Karpas-422 (cell line): ENCODE data around the gene RUNX1. TPM values are rescaled to one million over a fixed set of nuclear protein-coding genes. Genes with fewer than 3 reads are reported as not detected.

Experiments used
- DNase-seq: peaks from one replicate; pipeline ENCODE4 v3.0.0-alpha.2; 2015
- H2AFZ ChIP-seq: fragments of 200-600 bp; sonication (generic); 2 replicates; pipeline ENCODE4 v1.6.1; 2014; ENCODE audit warnings: antibody characterized with exemption, low read length, mixed read lengths
- H3K27ac ChIP-seq: fragments of 200-600 bp; sonication (generic); 2 replicates; pipeline ENCODE4 v1.5.1; 2014; ENCODE audit warnings: mild to moderate bottlenecking, low read length, moderate library complexity
- H3K27me3 ChIP-seq: fragments of 200-600 bp; sonication (generic); 2 replicates; pipeline ENCODE4 v1.6.1; 2014; ENCODE audit warnings: low read length, mixed read lengths
- H3K36me3 ChIP-seq: fragments of 200-600 bp; sonication (generic); 2 replicates; pipeline ENCODE4 v1.6.1; 2014; ENCODE audit warnings: low read length, mixed read lengths; ENCODE audit not compliant: insufficient read depth
- H3K4me1 ChIP-seq: fragments of 200-600 bp; sonication (generic); 2 replicates; pipeline ENCODE4 v1.6.1; 2014; ENCODE audit warnings: mild to moderate bottlenecking, low read length, mixed read lengths
- H3K4me2 ChIP-seq: fragments of 200-600 bp; sonication (generic); 2 replicates; pipeline ENCODE4 v1.6.1; 2014; ENCODE audit warnings: low read length, low read depth, mild to moderate bottlenecking; ENCODE audit not compliant: poor library complexity, severe bottlenecking
- H3K4me3 ChIP-seq: fragments of 200-600 bp; sonication (generic); 2 replicates; pipeline ENCODE4 v1.5.1; 2014; ENCODE audit warnings: mild to moderate bottlenecking, antibody characterized with exemption, low read length, mixed read lengths
- H3K79me2 ChIP-seq: fragments of 200-600 bp; sonication (generic); 2 replicates; pipeline ENCODE4 v1.6.1; 2014; ENCODE audit warnings: mild to moderate bottlenecking, low read length, mixed read lengths
- H3K9ac ChIP-seq: fragments of 200-600 bp; sonication (generic); 2 replicates; pipeline ENCODE4 v1.6.0; 2014; ENCODE audit warnings: low read length
- H3K9me2 ChIP-seq: fragments of 200-600 bp; sonication (generic), shearing (Covaris generic); replicated peaks from 2 replicates; pipeline ENCODE4 v1.6.0; 2014; ENCODE audit warnings: mild to moderate bottlenecking, low read length, moderate library complexity; ENCODE audit not compliant: insufficient read depth
- H3K9me3 ChIP-seq: fragments of 300-700, 200-600 bp; sonication (generic); 2 replicates; pipeline ENCODE4 v1.6.1; 2014; ENCODE audit warnings: low read length, mixed read lengths
- H4K20me1 ChIP-seq: fragments of 200-600 bp; sonication (generic); 2 replicates; pipeline ENCODE4 v1.6.1; 2014; ENCODE audit warnings: mild to moderate bottlenecking, antibody characterized with exemption, low read length, low read depth; ENCODE audit not compliant: insufficient read depth
- total RNA-seq: library from RNA; depleted of rRNA; stranded (reverse); fragments of >200 nt; shearing (Covaris generic); gene quantifications from 2 replicates; pipeline ENCODE4 v1.2.3, GENCODE V29; 2014; ENCODE audit warnings: low replicate concordance

RUNX1 gene
- total RNA-seq, 1 experiment from 2014 or later: 20.5 TPM

DNA sequence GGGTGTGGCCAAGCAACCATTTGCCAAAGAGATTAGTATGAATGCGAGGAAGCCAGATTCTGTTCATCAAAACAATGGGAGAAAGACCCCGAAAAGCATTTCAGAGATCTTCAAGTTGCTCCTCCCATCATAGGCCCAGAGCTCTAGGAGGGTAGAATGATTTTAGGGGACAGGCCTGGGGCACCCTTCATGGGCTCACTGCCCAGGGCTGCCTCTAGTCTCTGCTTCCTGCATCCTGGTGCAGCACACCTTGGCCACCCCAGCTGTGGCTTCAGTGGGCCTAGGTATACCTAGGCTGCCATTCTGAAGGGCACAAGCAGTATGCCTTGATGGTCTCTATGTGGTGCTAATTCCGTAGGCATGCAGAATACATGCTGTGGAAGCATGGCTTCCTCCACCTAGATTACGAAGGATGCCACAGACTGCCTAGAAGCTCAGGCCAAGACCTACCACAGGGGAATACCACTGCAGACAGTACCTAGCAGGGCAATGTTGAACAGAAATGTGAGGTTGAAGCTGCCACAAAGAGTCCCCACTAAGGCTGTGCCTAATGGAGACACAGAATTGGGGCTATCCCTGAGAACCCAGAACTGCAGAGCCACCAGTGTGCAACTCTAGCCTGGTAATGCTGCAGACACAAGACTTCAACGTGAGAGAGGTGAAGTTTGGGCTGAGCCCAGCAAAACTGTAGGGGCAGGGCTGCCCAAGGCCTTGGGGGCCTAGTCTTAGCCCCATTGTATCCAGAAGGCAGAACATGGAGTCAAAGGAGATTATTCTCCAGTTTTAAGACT is 221.5 kb downstream of the RUNX1 start:
- Histone ChIP-seq H3K9me3 (no peaks in the 10 kb centered on the region), H3K4me2 (no peak overlapping the region), H3K9ac (no peak overlapping the region), H3K27ac (no peak overlapping the region), H3K4me1 (no peaks in the 10 kb centered on the region), H3K27me3 (no peaks in the 10 kb centered on the region), H3K79me2 (no peaks in the 10 kb centered on the region), H4K20me1 (no peaks in the 10 kb centered on the region), H3K9me2 (no peaks in the 10 kb centered on the region), H2AFZ (no peak overlapping the region), H3K36me3 (no peaks in the 10 kb centered on the region; the same call in 1 of the 2 replicates), H3K4me3 (no peak overlapping the region)
- no peak for DNase-seq

DNA sequence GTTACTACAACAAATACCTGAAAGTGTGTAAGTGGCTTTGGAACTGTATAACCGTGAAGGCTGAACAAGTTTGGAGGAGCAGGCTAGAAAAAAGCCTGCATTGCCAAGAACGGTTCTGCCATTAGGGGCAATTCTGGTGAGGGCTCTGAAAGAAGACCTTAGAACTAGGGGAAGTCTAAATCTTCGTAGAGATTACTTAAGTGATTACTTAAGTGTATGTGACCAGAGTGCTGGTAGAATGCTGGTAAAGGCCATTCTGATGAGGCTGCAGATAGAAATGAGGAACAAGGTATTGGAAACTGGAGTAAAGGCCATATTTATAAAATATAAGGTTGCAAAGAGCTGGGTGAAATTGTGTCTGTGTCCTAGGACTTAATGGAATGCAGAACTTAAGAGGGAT is 222.3 kb downstream of the RUNX1 start:
- H3K9ac ChIP-seq: no peak overlapping the region
- no peaks in the 10 kb centered on the region for H3K79me2 ChIP-seq
- no peaks in the 10 kb centered on the region for H3K9me3 ChIP-seq
- H3K36me3 ChIP-seq: no peaks in the 10 kb centered on the region; the same call in 1 of the 2 replicates
- H2AFZ ChIP-seq: no peak overlapping the region
- no peak overlapping the region for H3K4me3 ChIP-seq
- H3K9me2 ChIP-seq: no peaks in the 10 kb centered on the region
- H3K27me3 ChIP-seq: no peaks in the 10 kb centered on the region
- H3K4me2 ChIP-seq: no peak overlapping the region
- no peak overlapping the region for H3K27ac ChIP-seq
- no peak for DNase-seq
- no peaks in the 10 kb centered on the region for H4K20me1 ChIP-seq
- H3K4me1 ChIP-seq: no peaks in the 10 kb centered on the region

DNA sequence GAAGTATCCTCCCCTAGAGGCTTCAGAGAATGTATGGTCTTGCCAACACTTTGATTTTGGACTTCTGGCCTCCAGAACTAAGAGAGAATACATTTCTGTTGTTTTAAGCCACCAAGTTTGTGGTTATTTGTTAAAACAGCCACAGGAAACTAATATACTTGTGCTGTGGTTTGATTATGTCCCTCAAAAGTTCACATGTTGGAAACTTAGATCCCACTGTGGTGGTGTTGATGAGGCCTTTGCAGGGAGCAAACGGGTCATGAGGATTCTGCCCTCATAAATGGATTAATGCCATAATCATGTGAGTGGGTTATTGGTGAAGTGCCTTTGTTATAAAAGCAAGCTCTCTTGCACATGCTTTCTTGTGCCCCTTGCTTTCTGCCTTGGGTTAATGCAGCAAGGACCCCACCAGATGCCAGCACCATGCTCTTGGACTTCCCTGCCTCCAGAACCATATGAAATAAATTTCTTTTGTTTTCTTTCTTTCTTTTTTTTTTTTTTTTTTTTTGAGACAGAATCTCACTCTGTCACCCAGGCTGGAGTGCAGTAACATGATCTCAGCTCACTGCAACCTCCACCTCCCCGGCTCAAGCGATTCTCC is 223.1 kb downstream of the RUNX1 start:
- no peak overlapping the region for H3K4me2 ChIP-seq
- no peaks in the 10 kb centered on the region for H3K27me3 ChIP-seq
- H3K9me2 ChIP-seq: no peaks in the 10 kb centered on the region
- H3K9ac ChIP-seq: no peak overlapping the region
- H3K4me1 ChIP-seq: no peaks in the 10 kb centered on the region
- H3K9me3 ChIP-seq: no peaks in the 10 kb centered on the region
- no peak for DNase-seq
- no peak overlapping the region for H2AFZ ChIP-seq
- H4K20me1 ChIP-seq: no peaks in the 10 kb centered on the region
- H3K4me3 ChIP-seq: no peak overlapping the region
- no peaks in the 10 kb centered on the region for H3K79me2 ChIP-seq
- no peak overlapping the region for H3K27ac ChIP-seq
- no peaks in the 10 kb centered on the region; the same call in 1 of the 2 replicates for H3K36me3 ChIP-seq

DNA sequence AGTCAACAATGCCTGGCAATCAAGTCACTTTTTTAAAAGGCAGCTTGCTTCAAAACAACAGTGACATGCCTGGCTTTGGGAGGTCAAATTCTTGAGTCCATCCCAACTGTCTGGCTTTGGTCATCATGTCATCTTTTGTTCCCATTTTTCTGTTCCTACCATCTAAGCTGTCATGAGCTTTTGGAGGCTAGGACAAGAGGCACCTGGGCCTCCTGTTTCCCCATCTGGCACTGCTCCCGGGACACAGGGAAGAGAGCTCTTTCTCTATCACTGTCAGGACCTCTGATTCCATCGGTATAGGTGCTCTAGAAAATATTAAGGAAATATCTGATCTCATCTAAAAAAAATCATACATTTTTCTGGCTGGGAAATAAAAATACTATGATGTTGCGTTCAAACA is 224.0 kb downstream of the RUNX1 start:
- DNase-seq: no peak
- Histone ChIP-seq H3K79me2 (no peaks in the 10 kb centered on the region), H3K4me1 (no peaks in the 10 kb centered on the region), H3K4me3 (no peak overlapping the region), H3K27me3 (no peaks in the 10 kb centered on the region), H3K9me3 (no peaks in the 10 kb centered on the region), H3K4me2 (no peak overlapping the region), H3K9ac (no peak overlapping the region), H4K20me1 (no peaks in the 10 kb centered on the region), H3K27ac (no peak overlapping the region), H3K9me2 (no peaks in the 10 kb centered on the region), H3K36me3 (no peaks in the 10 kb centered on the region; the same call in 1 of the 2 replicates), H2AFZ (no peak overlapping the region)

DNA sequence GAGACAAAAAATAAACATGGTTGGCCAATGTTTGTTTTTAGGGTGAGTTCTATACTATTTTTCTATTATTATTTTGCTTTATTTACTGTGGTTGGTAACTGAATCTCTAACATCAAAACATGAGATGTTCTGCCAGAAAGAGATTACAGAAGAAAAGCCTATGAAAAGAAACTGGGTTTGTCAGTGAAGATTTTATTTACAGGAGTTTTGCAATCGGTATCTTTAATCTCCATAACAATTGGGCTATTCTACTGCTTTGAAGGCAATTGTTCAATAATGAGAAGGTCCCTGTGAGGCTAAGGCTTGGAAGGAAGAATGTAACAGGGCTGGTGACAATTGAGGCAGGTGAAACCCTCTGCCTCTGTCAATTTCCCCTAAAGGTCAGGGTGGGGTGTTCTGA is 224.8 kb downstream of the RUNX1 start:
- no peaks in the 10 kb centered on the region for H3K9me2 ChIP-seq
- no peak overlapping the region for H3K4me3 ChIP-seq
- no peaks in the 10 kb centered on the region for H4K20me1 ChIP-seq
- no peaks in the 10 kb centered on the region for H3K4me1 ChIP-seq
- H3K9ac ChIP-seq: no peak overlapping the region
- no peak overlapping the region for H2AFZ ChIP-seq
- no peaks in the 10 kb centered on the region for H3K79me2 ChIP-seq
- no peak overlapping the region for H3K27ac ChIP-seq
- no peaks in the 10 kb centered on the region for H3K36me3 ChIP-seq
- DNase-seq: no peak
- H3K27me3 ChIP-seq: no peaks in the 10 kb centered on the region
- no peak overlapping the region for H3K4me2 ChIP-seq
- no peaks in the 10 kb centered on the region for H3K9me3 ChIP-seq

DNA sequence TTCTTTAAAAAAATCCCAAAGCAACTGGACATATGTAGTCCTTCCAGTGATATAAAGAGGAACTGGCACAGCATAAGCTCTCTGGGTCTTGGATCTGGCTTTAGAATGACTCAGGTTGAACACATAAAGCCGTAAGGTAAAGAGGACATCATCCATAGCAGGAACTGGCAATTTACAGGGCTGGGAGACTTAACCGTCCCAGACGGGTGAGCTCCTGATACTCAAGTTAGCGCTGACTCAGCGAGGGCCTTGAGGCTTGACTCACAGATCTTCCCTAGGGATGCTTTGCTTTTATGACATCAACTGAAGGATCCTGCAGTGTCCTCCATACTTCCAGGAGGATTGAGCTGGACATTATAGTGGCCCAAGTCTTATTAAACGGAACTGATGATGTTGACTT is 226.2 kb downstream of the RUNX1 start:
- Histone ChIP-seq H3K27me3 (no peaks in the 10 kb centered on the region), H3K9me3 (no peaks in the 10 kb centered on the region), H3K4me2 (no peak overlapping the region), H4K20me1 (no peaks in the 10 kb centered on the region), H3K9ac (no peak overlapping the region), H3K79me2 (no peaks in the 10 kb centered on the region), H3K9me2 (no peaks in the 10 kb centered on the region), H2AFZ (no peak overlapping the region), H3K4me3 (no peak overlapping the region), H3K27ac (no peak overlapping the region), H3K4me1 (no peaks in the 10 kb centered on the region), H3K36me3 (no peaks in the 10 kb centered on the region)
- DNase-seq: no peak

DNA sequence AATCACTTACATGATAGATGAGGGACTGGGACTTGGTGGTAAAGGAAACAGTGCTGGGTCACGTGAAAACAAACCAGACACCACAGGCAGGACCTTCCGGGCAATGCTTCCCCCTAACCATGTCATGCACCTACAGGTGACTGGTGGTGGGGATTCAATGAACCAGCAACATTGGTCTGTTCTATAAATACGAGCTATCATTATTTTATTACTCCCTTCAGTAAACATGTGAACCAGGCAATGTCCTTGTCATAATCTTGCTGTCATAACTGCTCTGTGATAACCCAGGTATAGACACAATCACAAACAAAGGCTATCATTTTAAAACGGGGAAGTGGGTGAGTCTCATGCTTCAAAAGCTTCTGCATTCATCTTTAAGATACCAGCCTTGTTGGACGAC is 226.9 kb downstream of the RUNX1 start:
- H2AFZ ChIP-seq: no peak overlapping the region
- H3K27me3 ChIP-seq: no peaks in the 10 kb centered on the region
- no peaks in the 10 kb centered on the region for H3K9me3 ChIP-seq
- H4K20me1 ChIP-seq: no peaks in the 10 kb centered on the region
- no peaks in the 10 kb centered on the region for H3K4me1 ChIP-seq
- no peak overlapping the region for H3K4me3 ChIP-seq
- H3K4me2 ChIP-seq: no peak overlapping the region
- no peak overlapping the region for H3K27ac ChIP-seq
- H3K79me2 ChIP-seq: no peaks in the 10 kb centered on the region
- H3K9ac ChIP-seq: no peak overlapping the region
- DNase-seq: no peak
- no peaks in the 10 kb centered on the region for H3K9me2 ChIP-seq
- no peaks in the 10 kb centered on the region for H3K36me3 ChIP-seq

DNA sequence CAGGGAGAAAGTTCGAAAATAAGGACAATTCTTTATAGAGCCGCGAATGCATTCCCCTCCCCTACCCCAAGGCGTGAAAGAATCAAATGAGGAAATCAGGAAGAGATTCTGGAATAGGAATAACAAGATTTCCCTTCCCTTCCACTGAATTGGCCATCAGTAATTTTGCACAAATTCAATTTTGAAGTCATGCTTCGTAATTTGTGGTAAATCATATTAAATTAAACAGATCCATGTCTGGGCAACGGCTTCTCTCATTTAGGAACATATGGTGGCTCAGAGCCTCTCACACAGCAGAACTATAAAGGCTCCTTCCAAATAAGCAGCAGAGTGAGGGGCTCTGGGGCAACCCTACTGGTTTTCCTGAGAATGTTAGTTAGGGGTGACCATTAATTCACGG is 227.4 kb downstream of the RUNX1 start:
- H2AFZ ChIP-seq: no peak overlapping the region
- no peaks in the 10 kb centered on the region for H3K4me1 ChIP-seq
- no peak overlapping the region for H3K27ac ChIP-seq
- no peak overlapping the region for H3K4me3 ChIP-seq
- no peak for DNase-seq
- H4K20me1 ChIP-seq: no peaks in the 10 kb centered on the region
- H3K9ac ChIP-seq: no peak overlapping the region
- H3K9me2 ChIP-seq: no peaks in the 10 kb centered on the region
- H3K4me2 ChIP-seq: no peak overlapping the region
- H3K79me2 ChIP-seq: no peaks in the 10 kb centered on the region
- H3K27me3 ChIP-seq: no peaks in the 10 kb centered on the region
- no peaks in the 10 kb centered on the region for H3K36me3 ChIP-seq
- no peaks in the 10 kb centered on the region for H3K9me3 ChIP-seq
